ENCODE results near the gene MIXL1. TPM values are rescaled to one million over a fixed set of nuclear protein-coding genes. Genes with fewer than 3 reads are reported as not detected.
A peak's percentile ranks its signal among the peaks of the same experiment; 100 is the strongest.
"Not testable (repeated sequence)": the region's sequence is repeated elsewhere in the genome, so short reads cannot be mapped to it uniquely, and the experiment has no call there.

Gene MIXL1
- total RNA-seq, 1 donor from 2014 or later: not detected

GRCh38 chr1:226222686-226223085 lies 778 bp upstream of the MIXL1 start:
- intact Hi-C loops (cut with micrococcal nuclease): loop anchor here (5.0 kb wide), 1 partner anchor 110 kb away; no protein-coding TSS in a partner anchor
- Mint-ChIP-seq H3K4me3 (peak overlapping the region; percentile 61), H3K27me3 (ENCODE audit: insufficient read depth) (peaks cover 40% of the 10 kb centered on the region), H3K4me1 (ENCODE audit: low read depth) (peaks cover 6% of the 10 kb centered on the region), H3K27ac (no peak overlapping the region), H3K9me3 (no peaks in the 10 kb centered on the region), H3K36me3 (ENCODE audit: low read depth) (no peaks in the 10 kb centered on the region)
- DNase-seq (ENCODE audit: low spot score): no peak

DNA sequence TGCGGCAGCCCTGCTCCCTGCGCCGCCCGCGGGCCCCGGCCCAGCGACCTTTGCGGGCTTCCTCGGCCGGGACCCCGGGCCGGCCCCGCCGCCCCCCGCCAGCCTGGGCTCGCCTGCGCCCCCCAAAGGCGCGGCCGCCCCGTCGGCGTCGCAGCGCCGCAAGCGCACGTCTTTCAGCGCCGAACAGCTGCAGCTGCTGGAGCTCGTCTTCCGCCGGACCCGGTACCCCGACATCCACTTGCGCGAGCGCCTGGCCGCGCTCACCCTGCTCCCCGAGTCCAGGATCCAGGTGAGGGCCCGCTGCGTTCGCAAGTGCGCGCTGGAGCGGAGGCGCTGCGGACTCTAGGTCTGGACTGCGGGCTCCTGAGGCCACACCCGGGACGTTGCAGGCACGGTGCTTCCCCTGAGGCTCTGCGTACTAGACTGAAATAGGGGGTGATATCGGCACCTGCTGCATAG lies 351 bp downstream of the MIXL1 start:
- Mint-ChIP-seq H3K9me3 (no peaks in the 10 kb centered on the region), H3K27ac (no peak overlapping the region), H3K27me3 (ENCODE audit: insufficient read depth) (peaks cover 38% of the 10 kb centered on the region), H3K4me3 (peak overlapping the region; percentile 78), H3K36me3 (ENCODE audit: low read depth) (no peaks in the 10 kb centered on the region), H3K4me1 (ENCODE audit: low read depth) (peaks cover 6% of the 10 kb centered on the region)
- peak; percentile 11 for DNase-seq (ENCODE audit: low spot score)
- intact Hi-C loops (cut with micrococcal nuclease): loop anchor here (5.0 kb wide), 1 partner anchor 108 kb away; no protein-coding TSS in a partner anchor

DNA sequence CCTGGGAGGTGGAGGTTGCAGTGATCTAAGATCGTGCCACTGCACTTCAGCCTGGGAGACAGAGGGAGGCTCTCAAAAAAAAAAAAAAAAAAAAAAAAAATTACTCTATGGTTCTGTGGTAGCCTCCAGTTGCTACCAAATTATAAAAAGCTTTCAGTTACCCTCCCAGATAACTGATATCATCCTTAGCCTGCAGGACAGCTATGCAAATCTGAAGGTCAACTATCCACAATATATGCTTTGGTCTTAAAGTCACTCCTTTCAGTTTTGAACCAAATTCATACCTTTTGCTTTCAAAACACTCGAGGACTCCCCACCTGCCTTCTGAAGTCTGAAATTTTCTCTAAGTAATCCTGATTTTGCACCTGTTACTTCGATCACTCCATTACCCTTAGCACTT lies 3.1 kb downstream of the MIXL1 start:
- peaks cover 22% of the 10 kb centered on the region for H3K27me3 Mint-ChIP-seq (ENCODE audit: insufficient read depth)
- intact Hi-C loops (cut with micrococcal nuclease): no loop called here
- H3K36me3 Mint-ChIP-seq (ENCODE audit: low read depth): peaks cover 2% of the 10 kb centered on the region
- no peaks in the 10 kb centered on the region for H3K9me3 Mint-ChIP-seq
- no peak overlapping the region for H3K4me3 Mint-ChIP-seq
- DNase-seq (ENCODE audit: low spot score): no peak
- H3K27ac Mint-ChIP-seq: no peak overlapping the region
- H3K4me1 Mint-ChIP-seq (ENCODE audit: low read depth): peaks cover 6% of the 10 kb centered on the region

DNA sequence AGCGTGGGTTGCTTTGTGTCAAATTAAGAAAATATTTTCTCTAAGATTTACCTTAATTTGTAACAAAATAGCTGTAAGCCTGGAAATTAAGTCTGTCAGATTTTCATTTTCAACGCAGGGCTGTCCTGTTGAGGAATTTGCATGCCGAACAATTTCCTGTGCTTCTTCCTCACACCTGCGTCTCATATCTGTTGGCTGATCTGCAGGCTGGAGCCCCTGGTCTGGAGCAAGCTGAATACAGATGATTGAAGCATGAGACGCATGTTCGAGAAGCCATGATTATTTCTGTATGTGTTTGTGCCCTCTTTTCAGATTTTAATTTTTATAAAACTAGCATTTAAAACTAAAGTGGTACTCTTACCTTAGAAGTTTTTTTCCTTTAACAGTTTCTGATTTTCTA lies 9.8 kb downstream of the MIXL1 start:
- no peak overlapping the region for H3K4me3 Mint-ChIP-seq
- no peaks in the 10 kb centered on the region for H3K9me3 Mint-ChIP-seq
- no peaks in the 10 kb centered on the region for H3K27me3 Mint-ChIP-seq (ENCODE audit: insufficient read depth)
- intact Hi-C loops (cut with micrococcal nuclease): no loop called here
- DNase-seq (ENCODE audit: low spot score): no peak
- no peaks in the 10 kb centered on the region for H3K4me1 Mint-ChIP-seq (ENCODE audit: low read depth)
- H3K36me3 Mint-ChIP-seq (ENCODE audit: low read depth): peaks cover 14% of the 10 kb centered on the region
- no peak overlapping the region for H3K27ac Mint-ChIP-seq

GRCh38 chr1:226233806-226234205 lies 10.3 kb downstream of the MIXL1 start:
- Mint-ChIP-seq H3K4me1 (ENCODE audit: low read depth) (no peaks in the 10 kb centered on the region), H3K4me3 (no peak overlapping the region), H3K27me3 (ENCODE audit: insufficient read depth) (no peaks in the 10 kb centered on the region), H3K9me3 (no peaks in the 10 kb centered on the region), H3K36me3 (ENCODE audit: low read depth) (peaks cover 14% of the 10 kb centered on the region), H3K27ac (no peak overlapping the region)
- no peak for DNase-seq (ENCODE audit: low spot score)
- intact Hi-C loops (cut with micrococcal nuclease): no loop called here

GRCh38 chr1:226236826-226237225 lies 13.4 kb downstream of the MIXL1 start:
- Mint-ChIP-seq H3K36me3 (ENCODE audit: low read depth) (peaks cover 21% of the 10 kb centered on the region), H3K9me3 (no peaks in the 10 kb centered on the region), H3K27me3 (ENCODE audit: insufficient read depth) (no peaks in the 10 kb centered on the region), H3K27ac (no peak overlapping the region), H3K4me3 (no peak overlapping the region), H3K4me1 (ENCODE audit: low read depth) (no peaks in the 10 kb centered on the region)
- intact Hi-C loops (cut with micrococcal nuclease): no loop called here
- DNase-seq (ENCODE audit: low spot score): no peak

GRCh38 chr1:226239421-226239820 lies 16.0 kb downstream of the MIXL1 start:
- no peaks in the 10 kb centered on the region for H3K27me3 Mint-ChIP-seq (ENCODE audit: insufficient read depth)
- no peak for DNase-seq (ENCODE audit: low spot score)
- H3K9me3 Mint-ChIP-seq: no peaks in the 10 kb centered on the region
- intact Hi-C loops (cut with micrococcal nuclease): no loop called here
- H3K27ac Mint-ChIP-seq: no peak overlapping the region
- H3K4me3 Mint-ChIP-seq: no peak overlapping the region
- peaks cover 21% of the 10 kb centered on the region for H3K36me3 Mint-ChIP-seq (ENCODE audit: low read depth)
- no peaks in the 10 kb centered on the region for H3K4me1 Mint-ChIP-seq (ENCODE audit: low read depth)

GRCh38 chr1:226248091-226248490 lies 24.6 kb downstream of the MIXL1 start:
- Mint-ChIP-seq H3K27me3 (ENCODE audit: insufficient read depth) (peaks cover 2% of the 10 kb centered on the region), H3K9me3 (no peaks in the 10 kb centered on the region), H3K4me3 (no peak overlapping the region)

DNA sequence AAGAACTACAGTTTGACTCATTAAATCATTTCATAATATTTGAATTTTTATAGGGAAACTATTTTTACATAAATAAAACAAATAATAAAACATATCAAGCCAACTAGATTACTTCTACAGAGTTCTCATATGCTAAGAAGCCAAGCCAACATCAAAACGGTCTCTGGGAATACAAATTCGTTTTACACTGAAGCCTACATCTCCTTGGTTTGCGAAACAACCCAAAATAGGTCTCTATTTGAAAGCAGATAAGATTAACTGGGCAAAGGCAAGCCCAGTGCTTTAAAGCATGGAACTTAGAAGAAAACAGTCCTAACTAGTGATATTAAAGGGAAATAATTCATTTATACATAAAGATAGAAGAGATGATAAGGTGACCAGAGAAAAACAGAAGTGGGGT lies 25.3 kb downstream of the MIXL1 start:
- H3K27ac Mint-ChIP-seq: no peak overlapping the region
- intact Hi-C loops (cut with micrococcal nuclease): no loop called here
- DNase-seq (ENCODE audit: low spot score): no peak
- peaks cover 14% of the 10 kb centered on the region for H3K36me3 Mint-ChIP-seq (ENCODE audit: low read depth)
- no peak overlapping the region for H3K4me3 Mint-ChIP-seq
- H3K27me3 Mint-ChIP-seq (ENCODE audit: insufficient read depth): peaks cover 2% of the 10 kb centered on the region
- no peaks in the 10 kb centered on the region for H3K4me1 Mint-ChIP-seq (ENCODE audit: low read depth)
- no peaks in the 10 kb centered on the region for H3K9me3 Mint-ChIP-seq

More at GRCh38 chr1:226248091-226248490, 24.6 kb downstream of the MIXL1 start:
- intact Hi-C loops (cut with micrococcal nuclease): no loop called here
- H3K36me3 Mint-ChIP-seq (ENCODE audit: low read depth): peaks cover 14% of the 10 kb centered on the region
- H3K4me1 Mint-ChIP-seq (ENCODE audit: low read depth): no peaks in the 10 kb centered on the region
- DNase-seq (ENCODE audit: low spot score): no peak
- no peak overlapping the region for H3K27ac Mint-ChIP-seq

- Mint-ChIP-seq H3K9me3 (no peaks in the 10 kb centered on the region), H3K4me1 (ENCODE audit: low read depth) (no peaks in the 10 kb centered on the region), H3K27ac (no peak overlapping the region), H3K27me3 (ENCODE audit: insufficient read depth) (peaks cover 2% of the 10 kb centered on the region), H3K4me3 (no peak overlapping the region), H3K36me3 (ENCODE audit: low read depth) (peaks cover 16% of the 10 kb centered on the region)
- DNase-seq (ENCODE audit: low spot score): no peak
- intact Hi-C loops (cut with micrococcal nuclease): no loop called here
Measured at GRCh38 chr1:226250511-226250910, 27.0 kb downstream of the MIXL1 start.

DNA sequence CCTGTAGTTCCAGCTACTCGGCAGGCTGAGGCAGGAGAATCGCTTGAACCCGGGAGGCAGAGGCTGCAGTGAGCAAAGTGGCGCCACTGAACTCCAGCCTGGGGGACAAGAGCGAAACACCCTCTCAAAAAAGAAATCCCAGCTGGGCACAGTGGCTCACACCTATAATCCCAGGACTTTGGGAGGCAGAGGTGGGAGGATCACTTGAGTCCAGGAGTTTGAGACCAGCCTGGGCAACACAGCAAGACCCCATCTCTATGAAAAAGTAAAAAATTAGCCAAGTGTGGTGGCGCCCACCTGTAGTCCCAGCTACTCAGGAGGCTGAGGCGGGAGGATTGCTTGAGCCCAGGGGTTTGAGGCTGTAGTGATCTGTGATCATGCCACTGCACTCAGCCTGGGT lies 29.4 kb downstream of the MIXL1 start:
- H3K9me3 Mint-ChIP-seq; DNase-seq (ENCODE audit: low spot score); H3K27me3 Mint-ChIP-seq (ENCODE audit: insufficient read depth); intact Hi-C loops (cut with micrococcal nuclease); H3K4me1 Mint-ChIP-seq (ENCODE audit: low read depth); H3K4me3 Mint-ChIP-seq; H3K27ac Mint-ChIP-seq: not testable (repeated sequence)
- H3K36me3 Mint-ChIP-seq (ENCODE audit: low read depth): peaks cover 10% of the 10 kb centered on the region

GRCh38 chr1:226253933-226254332 lies 30.5 kb downstream of the MIXL1 start:
- peaks cover 10% of the 10 kb centered on the region for H3K36me3 Mint-ChIP-seq (ENCODE audit: low read depth)
- H3K27me3 Mint-ChIP-seq (ENCODE audit: insufficient read depth): no peaks in the 10 kb centered on the region
- DNase-seq (ENCODE audit: low spot score): no peak
- intact Hi-C loops (cut with micrococcal nuclease): no loop called here
- no peaks in the 10 kb centered on the region for H3K4me1 Mint-ChIP-seq (ENCODE audit: low read depth)
- H3K9me3 Mint-ChIP-seq: no peaks in the 10 kb centered on the region
- H3K4me3 Mint-ChIP-seq: no peak overlapping the region
- no peak overlapping the region for H3K27ac Mint-ChIP-seq

- Mint-ChIP-seq H3K27ac (no peak overlapping the region), H3K36me3 (ENCODE audit: low read depth) (peaks cover 15% of the 10 kb centered on the region), H3K4me1 (ENCODE audit: low read depth) (no peaks in the 10 kb centered on the region), H3K27me3 (ENCODE audit: insufficient read depth) (no peaks in the 10 kb centered on the region), H3K9me3 (peaks cover 9% of the 10 kb centered on the region), H3K4me3 (no peak overlapping the region)
- intact Hi-C loops (cut with micrococcal nuclease): no loop called here
- DNase-seq (ENCODE audit: low spot score): no peak
Measured at GRCh38 chr1:226255380-226255779, 31.9 kb downstream of the MIXL1 start.

GRCh38 chr1:226261818-226262217 lies 38.4 kb downstream of the MIXL1 start:
- no peak for DNase-seq (ENCODE audit: low spot score)
- Mint-ChIP-seq H3K27me3 (ENCODE audit: insufficient read depth) (no peaks in the 10 kb centered on the region), H3K27ac (no peak overlapping the region), H3K9me3 (peaks cover 21% of the 10 kb centered on the region), H3K4me1 (ENCODE audit: low read depth) (no peaks in the 10 kb centered on the region), H3K4me3 (no peak overlapping the region), H3K36me3 (ENCODE audit: low read depth) (peaks cover 39% of the 10 kb centered on the region)
- intact Hi-C loops (cut with micrococcal nuclease): no loop called here
